Measurements from ENCODE around the gene AGAP3. TPM values are rescaled to one million over a fixed set of nuclear protein-coding genes. Genes with fewer than 3 reads are reported as not detected.

Gene AGAP3
- total RNA-seq, 1 donor from 2014 or later, result 114 TPM

DNA sequence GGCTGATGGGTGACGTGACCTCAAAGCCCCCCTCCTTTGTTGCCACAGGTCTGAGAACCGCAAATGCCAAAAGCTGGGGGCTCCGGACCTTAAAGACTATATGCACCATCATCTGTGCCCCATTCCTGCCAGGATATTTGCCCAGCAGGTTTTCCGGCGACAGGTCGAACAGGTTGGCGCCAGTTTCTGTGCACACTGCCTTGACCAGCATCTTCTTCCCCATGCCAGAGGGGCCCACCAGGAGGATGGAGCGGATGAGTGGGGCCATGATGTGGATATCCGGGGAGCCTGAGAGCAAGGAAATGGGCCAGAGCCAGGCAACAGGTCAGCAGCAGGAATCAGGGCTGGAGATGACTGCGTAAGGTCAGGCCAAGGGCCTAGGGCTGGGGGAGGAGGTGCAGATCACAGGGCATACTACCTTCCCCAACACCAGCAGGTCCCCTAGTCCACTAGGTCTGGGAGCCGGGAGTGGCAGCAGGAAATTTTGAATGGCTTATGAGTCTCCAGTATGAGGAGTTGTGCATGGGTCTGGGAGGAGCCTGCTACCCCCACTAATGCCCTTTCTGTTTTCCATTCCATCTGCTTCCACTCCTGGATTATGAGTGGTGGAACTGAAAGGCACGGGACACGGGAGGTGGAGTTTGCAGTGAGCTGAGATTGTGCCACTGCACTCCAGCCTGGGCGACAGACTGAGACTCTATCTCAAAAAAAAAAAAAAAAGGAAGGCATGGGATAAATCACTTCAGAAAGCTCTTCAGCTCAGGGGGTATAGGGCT, 107.1 kb downstream of the AGAP3 start:
- H3K4me1 Mint-ChIP-seq (ENCODE audit: low read depth), result no peaks in the 10 kb centered on the region
- no peaks in the 10 kb centered on the region for H3K9me3 Mint-ChIP-seq (ENCODE audit: low read depth)
- H3K27me3 Mint-ChIP-seq, result peaks cover 29% of the 10 kb centered on the region
- TF ChIP-seq, protein P1, sequence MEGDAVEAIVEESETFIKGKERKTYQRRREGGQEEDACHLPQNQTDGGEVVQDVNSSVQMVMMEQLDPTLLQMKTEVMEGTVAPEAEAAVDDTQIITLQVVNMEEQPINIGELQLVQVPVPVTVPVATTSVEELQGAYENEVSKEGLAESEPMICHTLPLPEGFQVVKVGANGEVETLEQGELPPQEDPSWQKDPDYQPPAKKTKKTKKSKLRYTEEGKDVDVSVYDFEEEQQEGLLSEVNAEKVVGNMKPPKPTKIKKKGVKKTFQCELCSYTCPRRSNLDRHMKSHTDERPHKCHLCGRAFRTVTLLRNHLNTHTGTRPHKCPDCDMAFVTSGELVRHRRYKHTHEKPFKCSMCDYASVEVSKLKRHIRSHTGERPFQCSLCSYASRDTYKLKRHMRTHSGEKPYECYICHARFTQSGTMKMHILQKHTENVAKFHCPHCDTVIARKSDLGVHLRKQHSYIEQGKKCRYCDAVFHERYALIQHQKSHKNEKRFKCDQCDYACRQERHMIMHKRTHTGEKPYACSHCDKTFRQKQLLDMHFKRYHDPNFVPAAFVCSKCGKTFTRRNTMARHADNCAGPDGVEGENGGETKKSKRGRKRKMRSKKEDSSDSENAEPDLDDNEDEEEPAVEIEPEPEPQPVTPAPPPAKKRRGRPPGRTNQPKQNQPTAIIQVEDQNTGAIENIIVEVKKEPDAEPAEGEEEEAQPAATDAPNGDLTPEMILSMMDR (IDR thresholded peaks at IDR 0.05; ENCODE audit: unreplicated experiment), result no peak
- H3K36me3 Mint-ChIP-seq (ENCODE audit: insufficient read depth), result no peaks in the 10 kb centered on the region
- no peak for DNase-seq (ENCODE audit: low spot score, unreplicated experiment)
- H3K4me3 Mint-ChIP-seq (ENCODE audit: low read depth), result no peak overlapping the region
- no peak overlapping the region for H3K27ac Mint-ChIP-seq

Other genes starting within 250 kb of the AGAP3 start
- 1.9 and 2.9 TPM in 2 replicates for gene AOC1, start 234.0 kb upstream of the AGAP3 start, total RNA-seq
- gene KCNH2, start 108.2 kb upstream of the AGAP3 start, total RNA-seq, result 6.9 and 9.4 TPM in 2 replicates
- gene NOS3, start 95.5 kb upstream of the AGAP3 start, total RNA-seq, result 0.74 and 1.1 TPM in 2 replicates
- gene ATG9B, start 62.0 kb upstream of the AGAP3 start, total RNA-seq, result 0.58 and 0.79 TPM in 2 replicates
- 36.0 and 36.2 TPM in 2 replicates for gene ABCB8, start 58.0 kb upstream of the AGAP3 start, total RNA-seq
- gene ASIC3, start 37.9 kb upstream of the AGAP3 start, total RNA-seq, result 3.5 and 5.1 TPM in 2 replicates
- gene CDK5, start 28.6 kb upstream of the AGAP3 start, total RNA-seq, result 22.6 and 24.9 TPM in 2 replicates
- 208 and 213 TPM in 2 replicates for gene SLC4A2, start 26.9 kb upstream of the AGAP3 start, total RNA-seq
- 75.0 and 81.9 TPM in 2 replicates for gene FASTK, start 5.7 kb upstream of the AGAP3 start, total RNA-seq
- gene TMUB1, start 3.0 kb upstream of the AGAP3 start, total RNA-seq, result 40.4 and 48.6 TPM in 2 replicates
- gene GBX1, start 81.2 kb downstream of the AGAP3 start, total RNA-seq, result 2.0 and 2.1 TPM in 2 replicates
- not detected in 2 replicates for gene ASB10, start 100.8 kb downstream of the AGAP3 start, total RNA-seq
- not detected in 2 replicates for gene H2BK1, start 124.0 kb downstream of the AGAP3 start, total RNA-seq
- 48.7 and 55.1 TPM in 2 replicates for gene ABCF2, start 140.7 kb downstream of the AGAP3 start, total RNA-seq
- gene CHPF2, start 146.0 kb downstream of the AGAP3 start, total RNA-seq, result 41.4 and 42.2 TPM in 2 replicates
- 51.1 and 52.9 TPM in 2 replicates for gene SMARCD3, start 162.2 kb downstream of the AGAP3 start, total RNA-seq